SHP77 (cell line): ENCODE data around the gene PRXL2B.
"Not testable (repeated sequence)": the region's sequence is repeated elsewhere in the genome, so short reads cannot be mapped to it uniquely, and the experiment has no call there.

Experiments
- DNase-seq, 2 experiments: peaks; one replicate each; lab custom pipeline; 2025; lab: John Stamatoyannopoulos, UW

The PRXL2B gene

GRCh38 chr1:2564006-2564814 lies 22.4 kb upstream of the PRXL2B start:
- no peak for DNase-seq

- DNase-seq: peak in 1 of 2 experiments; percentile 21
Measured at GRCh38 chr1:2564815-2565374, 21.7 kb upstream of the PRXL2B start.

GRCh38 chr1:2566101-2567045 lies 20.2 kb upstream of the PRXL2B start:
- DNase-seq: no peak

GRCh38 chr1:2567083-2567679 lies 19.4 kb upstream of the PRXL2B start:
- DNase-seq: no peak

GRCh38 chr1:2568187-2568816 lies 18.3 kb upstream of the PRXL2B start:
- DNase-seq: not testable (repeated sequence)

GRCh38 chr1:2569060-2569459 lies 17.5 kb upstream of the PRXL2B start:
- DNase-seq: no peak

GRCh38 chr1:2569703-2570102 lies 16.9 kb upstream of the PRXL2B start:
- DNase-seq: not testable (repeated sequence)

- no peak for DNase-seq
Measured at GRCh38 chr1:2570332-2570731, 16.2 kb upstream of the PRXL2B start.

GRCh38 chr1:2571348-2571747 lies 15.2 kb upstream of the PRXL2B start:
- DNase-seq: no peak

- DNase-seq: no peak
Measured at GRCh38 chr1:2573250-2573920, 13.2 kb upstream of the PRXL2B start.

GRCh38 chr1:2574350-2574749 lies 12.2 kb upstream of the PRXL2B start:
- DNase-seq: no peak

GRCh38 chr1:2575801-2576663 lies 10.5 kb upstream of the PRXL2B start:
- no peak for DNase-seq

- not testable (repeated sequence) for DNase-seq
Measured at GRCh38 chr1:2577565-2578075, 9.0 kb upstream of the PRXL2B start.

- no peak for DNase-seq
Measured at GRCh38 chr1:2578758-2579118, 7.8 kb upstream of the PRXL2B start.

GRCh38 chr1:2580691-2581090 lies 5.9 kb upstream of the PRXL2B start:
- DNase-seq: no peak

GRCh38 chr1:2582391-2582790 lies 4.2 kb upstream of the PRXL2B start:
- DNase-seq: no peak

GRCh38 chr1:2583331-2583791 lies 3.2 kb upstream of the PRXL2B start:
- DNase-seq: no peak

GRCh38 chr1:2583871-2584351 lies 2.7 kb upstream of the PRXL2B start:
- peak; percentile 56 to 77 for DNase-seq

GRCh38 chr1:2584686-2585317 lies 1.8 kb upstream of the PRXL2B start:
- DNase-seq: no peak
